Urothelium cell line (cell line): Measurements from ENCODE around the gene HIC1.
A peak's percentile ranks its signal among the peaks of the same experiment; 100 is the strongest.

ENCODE experiments used
- DNase-seq: peaks from one replicate; pipeline ENCODE4 v3.0.0; 2011; ENCODE audit warnings: low spot score, mixed read lengths
- FAIRE-seq: peaks from 2 replicates; lab custom pipeline; 2011; peaks lifted over from hg19 to GRCh38; lab: Jason Lieb, UNC

HIC1 gene

DNA sequence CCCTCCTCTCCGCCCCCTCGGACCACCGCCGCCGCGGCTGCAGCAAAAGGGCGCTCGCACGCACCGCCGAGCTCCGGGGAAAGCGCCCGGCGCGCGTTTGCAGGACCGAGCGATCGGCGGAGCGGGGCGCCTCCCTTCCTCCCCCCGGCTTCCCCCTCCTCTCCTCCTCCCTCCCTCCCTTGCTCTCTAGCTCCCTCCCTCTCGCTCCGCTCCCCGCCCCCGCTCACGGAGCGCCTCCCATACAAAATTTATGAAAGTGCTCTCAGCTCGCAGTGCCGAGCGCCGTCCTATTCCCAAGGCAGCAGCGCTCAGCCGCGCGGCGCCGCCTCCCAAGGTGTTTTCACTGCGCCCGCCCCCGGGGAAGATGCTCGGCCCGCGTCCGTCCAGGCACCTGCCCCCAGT, 29.7 kb upstream of the HIC1 start, which contains the start of gene RTN4RL1:
Gene RTN4RL1, minus strand, starts transcription at position 115 of the 402 bp plus-strand sequence. CDS start 469 bp downstream, outside the sequence.
- FAIRE-seq (no peak), DNase-seq (peak; percentile 50)

DNA sequence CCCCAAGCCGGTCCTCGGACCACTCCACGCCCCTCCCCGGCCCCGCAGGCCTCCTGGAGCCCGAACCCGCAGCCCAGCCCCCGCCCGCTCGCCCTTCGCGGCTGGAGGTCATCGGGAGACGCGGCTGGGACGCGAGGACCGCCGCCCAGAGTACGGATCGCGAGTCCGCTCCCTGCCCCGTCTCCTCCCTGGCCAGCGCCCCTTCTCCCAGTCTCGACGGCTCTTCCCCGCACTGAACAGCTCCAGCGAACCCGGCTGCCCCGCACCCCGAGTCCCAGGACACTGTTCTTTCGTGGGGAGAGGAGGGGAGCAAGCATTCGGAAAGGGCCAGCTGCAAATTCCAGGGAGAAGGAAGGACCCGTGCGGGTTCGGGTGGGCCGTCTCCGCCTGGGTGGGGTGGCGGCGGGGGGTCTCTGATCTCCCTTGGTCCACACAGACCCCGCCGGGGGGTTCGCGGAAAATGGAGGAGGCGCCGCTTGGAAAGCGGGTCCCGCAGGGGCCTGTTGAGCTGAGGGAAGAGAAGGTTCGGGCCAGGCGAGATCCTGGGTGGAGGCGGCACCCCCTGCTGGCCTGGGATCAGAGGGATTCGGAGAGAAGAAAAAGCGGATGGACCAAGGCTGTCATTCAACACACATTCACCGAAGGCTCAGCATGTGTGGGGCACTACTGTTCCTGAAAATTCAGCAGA, 29.1 kb upstream of the HIC1 start:
- DNase-seq: peak; percentile 34
- no peak for FAIRE-seq

DNA sequence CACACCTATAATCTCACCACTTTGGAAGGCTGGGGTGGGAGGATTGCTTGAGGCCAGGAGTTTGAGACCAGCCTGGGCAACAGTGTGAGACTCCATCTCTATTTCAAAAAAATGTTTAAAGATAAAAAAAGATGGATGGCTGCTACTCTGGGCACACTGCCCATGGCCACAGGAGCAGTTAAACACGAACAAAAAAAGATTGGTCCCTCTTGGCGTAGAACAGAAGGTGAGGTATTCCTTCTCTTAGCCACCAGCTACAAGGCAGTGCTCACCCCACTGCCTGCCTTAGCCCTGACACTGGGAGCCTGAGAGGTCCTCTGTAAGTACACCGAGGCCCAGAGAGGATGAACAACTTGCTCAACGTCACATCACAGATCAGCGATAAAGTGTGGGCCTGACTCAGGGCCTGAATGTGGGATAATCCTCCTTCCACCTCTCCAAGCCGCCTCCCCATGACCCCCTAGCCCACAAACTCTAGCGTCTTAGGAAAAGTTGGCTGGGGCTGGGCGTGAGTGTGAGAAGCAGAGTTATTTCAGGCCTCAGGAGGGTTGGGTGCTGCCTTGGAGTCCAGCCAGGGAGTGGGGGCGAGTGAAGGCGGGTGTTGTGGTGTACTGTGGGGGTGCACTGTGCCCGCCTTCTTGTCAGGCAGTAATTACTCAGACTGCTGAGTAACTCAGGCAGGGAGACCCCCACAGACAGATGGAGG, 27.2 kb upstream of the HIC1 start:
- DNase-seq (no peak), FAIRE-seq (no peak)

DNA sequence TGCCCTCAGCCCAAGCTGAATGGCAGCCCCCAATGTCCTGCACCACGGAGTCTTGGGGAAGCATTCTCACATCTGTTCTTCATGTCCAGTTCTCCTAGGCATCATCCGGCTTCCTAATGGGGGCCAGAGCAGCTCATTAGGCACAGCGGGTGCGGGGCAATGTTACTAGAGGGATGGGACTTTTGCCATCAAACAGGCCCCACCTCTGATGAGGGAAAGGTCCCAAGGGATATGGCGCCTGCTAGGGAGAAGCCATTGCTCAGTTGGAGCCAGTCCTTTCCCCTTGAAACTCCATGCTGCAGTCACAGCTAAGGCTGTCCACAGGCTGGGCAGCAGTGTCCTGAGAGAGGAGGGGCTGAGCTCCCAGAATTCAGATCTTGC, 26.7 kb upstream of the HIC1 start:
- FAIRE-seq (no peak), DNase-seq (no peak)

DNA sequence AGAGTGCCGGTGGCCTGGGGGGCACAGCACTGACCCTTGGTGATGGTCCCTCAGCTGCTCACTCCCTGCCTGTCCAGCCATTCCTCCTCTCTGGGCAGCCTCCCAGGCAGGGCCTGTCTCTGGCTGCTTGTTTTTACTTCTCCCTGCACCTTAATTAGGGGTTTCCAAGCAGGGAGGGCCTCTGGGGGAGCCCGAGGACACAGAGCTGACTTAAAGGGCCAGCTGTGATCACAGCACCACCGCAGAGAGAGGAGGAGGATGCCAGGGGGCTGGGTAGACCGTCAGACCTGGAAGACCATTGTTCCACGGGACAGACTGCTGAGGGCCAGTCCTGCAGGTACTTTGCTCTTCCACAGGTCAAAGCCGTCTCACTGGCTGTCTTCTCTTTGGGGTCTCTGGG, 26.2 kb upstream of the HIC1 start:
- DNase-seq: no peak
- no peak for FAIRE-seq

DNA sequence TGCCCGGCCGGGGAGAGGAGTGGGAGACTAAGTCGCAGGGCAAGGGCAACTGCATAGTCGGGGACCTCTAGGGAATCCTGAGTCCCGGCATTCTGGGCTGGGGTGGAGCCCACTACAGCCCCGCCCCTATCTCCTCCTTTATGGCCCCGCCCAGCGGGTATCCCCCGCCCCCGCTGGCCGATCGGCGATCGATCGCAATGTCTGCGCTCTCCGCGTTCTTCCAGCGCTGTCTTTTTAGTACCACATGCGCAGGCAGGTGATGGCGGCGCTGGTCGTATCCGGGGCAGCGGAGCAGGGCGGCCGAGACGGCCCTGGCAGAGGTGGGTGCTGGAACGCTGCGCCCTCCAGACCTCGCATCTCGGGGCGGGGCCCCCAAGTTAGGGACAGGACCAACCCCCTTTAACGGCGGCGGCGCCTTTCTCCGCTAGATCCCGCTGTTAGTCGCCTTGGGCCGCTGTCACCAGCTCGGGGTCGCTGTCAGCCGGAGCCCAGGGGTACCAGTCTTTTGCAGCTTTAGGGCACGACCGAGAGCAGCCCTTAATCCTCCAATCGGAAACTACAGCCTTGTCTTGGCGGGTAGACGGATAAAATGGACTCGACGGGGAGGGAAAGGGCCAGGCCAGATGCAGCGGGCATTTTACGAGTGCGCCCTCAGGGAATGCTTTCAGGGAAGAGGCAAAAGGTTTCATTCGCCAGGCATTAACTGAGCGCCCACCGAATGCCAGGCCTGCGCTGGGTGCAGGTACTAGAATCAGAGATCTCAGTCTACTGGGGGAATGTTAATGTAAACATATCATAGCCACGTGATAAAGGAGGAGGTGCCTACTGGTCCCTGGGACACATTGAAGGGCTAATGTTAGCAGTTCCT, 24.8 kb upstream of the HIC1 start, which contains the start of gene DPH1:
Gene DPH1, plus strand, starts transcription at position 243 of the 868 bp plus-strand sequence. Its CDS starts 17 bp downstream, at position 260.
- DNase-seq (peak; percentile 81), FAIRE-seq (no peak)

DNA sequence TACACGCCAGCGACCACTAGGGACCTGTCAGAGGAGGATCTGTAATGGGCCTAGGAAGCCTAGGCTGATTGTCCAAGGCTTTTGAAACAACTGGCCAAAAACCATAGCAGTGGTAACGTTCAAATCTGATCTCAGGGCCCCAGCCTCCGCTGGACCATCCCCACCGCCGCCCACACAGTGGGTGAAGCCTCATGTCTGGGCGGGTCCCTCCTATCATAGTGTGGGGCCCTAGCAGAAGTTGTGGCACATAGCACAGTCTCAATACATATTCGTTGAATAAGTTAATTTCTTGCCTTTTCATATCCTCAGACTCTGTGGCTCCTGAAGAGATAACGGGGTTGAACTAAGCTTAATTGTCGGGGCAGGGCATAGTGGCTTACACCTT, 24.1 kb upstream of the HIC1 start:
- no peak for FAIRE-seq
- DNase-seq: no peak

DNA sequence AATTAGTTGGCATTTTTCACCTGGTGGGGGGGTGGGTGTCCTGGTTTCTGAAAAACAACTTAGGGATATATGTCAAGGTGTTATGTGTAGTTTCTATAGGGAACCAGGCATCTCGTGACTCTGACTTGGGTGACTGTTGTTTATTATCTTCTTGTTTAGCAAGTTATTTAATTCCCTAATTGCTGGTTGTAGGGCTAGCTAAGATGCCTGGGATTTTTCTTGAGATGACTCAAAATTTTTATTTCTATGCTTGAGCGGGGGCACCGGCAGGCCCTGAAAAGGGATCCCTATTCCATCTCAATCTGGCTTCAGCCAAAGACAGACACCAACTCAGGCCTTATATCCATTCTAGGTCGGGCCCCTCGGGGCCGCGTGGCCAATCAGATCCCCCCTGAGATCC, 21.8 kb upstream of the HIC1 start:
- DNase-seq (no peak), FAIRE-seq (no peak)

DNA sequence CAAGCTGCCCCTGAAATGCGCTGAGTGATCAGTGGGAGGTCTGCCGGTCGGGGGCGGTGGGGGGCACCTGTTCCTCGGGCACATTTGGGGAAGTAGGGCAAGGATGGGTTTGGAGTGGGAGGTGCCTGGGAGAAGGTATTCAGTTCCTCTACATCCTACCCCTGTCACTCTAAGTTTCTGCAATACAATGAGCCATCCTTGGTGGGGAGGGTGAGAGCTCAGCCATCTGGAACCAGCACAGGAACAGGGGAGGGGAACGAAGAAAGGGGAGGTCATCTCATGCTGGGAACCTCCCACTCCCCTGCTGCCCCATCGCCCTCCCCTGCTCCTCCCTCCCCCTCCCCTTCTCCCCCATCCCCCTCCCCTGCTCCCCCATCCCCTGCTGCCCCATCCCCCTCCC, 20.7 kb upstream of the HIC1 start:
- FAIRE-seq (no peak), DNase-seq (no peak)

DNA sequence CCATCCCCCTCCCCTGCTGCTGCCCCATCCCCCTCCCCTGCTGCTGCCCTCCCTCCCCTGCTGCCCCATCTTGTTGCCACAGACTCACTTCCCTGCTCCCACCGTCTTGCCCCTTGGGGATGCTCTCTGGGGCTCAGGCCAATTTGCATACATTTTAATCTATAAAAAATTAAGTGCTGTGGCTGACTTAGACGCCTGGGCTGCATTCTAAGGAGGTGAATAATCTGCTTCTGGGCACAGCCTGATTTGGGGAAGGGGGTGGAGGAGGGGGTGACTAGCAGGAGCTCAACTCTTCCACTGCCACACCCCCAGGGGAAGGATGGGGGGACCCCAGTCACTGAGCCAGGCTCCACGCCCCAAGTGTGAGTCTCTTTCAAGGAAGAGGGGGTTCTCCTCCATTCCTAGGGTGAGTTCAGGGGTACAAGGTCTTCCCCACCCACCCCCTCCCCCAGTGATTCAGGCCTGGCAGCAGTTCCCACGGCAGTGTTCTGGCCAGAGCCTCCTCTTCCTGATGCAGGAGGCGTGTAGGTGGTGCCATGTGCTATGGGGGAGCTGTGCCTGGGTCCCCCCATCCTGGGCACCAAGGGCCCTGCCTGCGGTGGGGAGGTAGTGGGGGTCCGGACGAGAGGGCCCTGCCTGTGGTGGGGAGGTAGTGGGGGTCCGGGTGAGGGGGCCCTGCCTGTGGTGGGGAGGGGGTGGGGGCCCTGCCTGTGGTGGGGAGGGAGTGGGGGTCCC, 19.9 kb upstream of the HIC1 start:
- no peak for DNase-seq
- no peak for FAIRE-seq

DNA sequence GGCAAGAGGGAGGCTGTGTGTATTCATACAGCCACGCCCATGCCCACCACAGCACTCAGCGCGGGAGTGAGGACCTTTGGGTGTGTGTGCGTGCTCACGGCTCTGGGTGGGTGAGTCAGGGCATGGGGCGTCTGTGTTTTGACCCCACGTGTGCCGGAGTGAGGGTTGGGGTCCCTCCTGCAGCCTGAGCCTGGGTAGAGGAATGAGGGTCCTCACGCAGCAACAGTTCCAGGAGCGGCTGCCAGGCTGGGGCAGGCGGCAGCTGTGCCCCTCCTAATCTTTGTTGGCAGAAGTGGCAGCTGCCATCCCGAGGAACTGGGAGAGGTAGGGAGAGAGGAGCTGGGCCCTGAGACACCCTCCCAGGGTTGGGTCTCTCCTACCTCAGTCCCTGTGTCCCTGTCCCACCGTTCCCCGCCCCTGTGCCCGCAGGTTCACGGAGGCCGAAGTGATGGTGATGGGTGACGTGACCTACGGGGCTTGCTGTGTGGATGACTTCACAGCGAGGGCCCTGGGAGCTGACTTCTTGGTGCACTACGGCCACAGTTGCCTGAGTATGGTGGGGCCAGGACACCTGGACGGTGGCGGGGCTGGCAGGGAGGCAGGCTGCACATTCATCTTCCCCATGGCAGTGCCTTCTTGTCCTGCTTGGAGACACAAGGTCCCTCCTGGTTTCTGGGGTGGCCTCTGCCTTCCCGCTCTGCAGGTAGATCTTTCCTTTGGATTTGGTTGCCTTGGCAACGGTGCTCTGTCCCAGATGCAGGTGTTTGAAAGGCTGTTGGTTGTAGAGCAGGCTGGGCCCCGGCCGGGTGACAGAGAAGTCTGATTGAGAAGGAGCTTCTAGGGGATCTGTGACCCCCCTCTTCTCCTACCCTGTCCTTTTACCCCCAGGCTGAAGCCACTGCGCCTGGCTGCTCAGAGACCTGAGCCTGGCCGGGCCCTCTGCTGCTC, 19.1 kb upstream of the HIC1 start:
- DNase-seq (no peak), FAIRE-seq (no peak)

DNA sequence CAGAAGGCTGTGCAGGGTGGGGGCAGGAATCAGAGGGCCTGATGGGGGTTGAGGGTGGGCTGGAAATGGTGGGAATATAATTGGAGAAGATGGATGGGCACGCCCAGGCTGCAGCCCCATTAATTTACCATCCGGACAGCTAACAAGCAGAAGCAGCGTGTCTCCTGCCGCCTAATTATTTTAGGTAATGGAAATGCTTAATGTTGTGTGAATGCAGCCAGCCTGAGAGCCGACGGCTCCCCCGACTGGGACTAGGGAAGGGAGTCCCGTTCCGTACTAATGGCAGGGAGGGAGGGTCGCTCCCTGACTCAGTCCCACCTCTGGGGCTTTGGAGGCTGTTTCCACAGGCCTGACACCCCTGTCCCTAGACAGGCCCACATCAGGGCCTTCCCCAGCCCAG, 17.7 kb upstream of the HIC1 start:
- FAIRE-seq (no peak), DNase-seq (no peak)

DNA sequence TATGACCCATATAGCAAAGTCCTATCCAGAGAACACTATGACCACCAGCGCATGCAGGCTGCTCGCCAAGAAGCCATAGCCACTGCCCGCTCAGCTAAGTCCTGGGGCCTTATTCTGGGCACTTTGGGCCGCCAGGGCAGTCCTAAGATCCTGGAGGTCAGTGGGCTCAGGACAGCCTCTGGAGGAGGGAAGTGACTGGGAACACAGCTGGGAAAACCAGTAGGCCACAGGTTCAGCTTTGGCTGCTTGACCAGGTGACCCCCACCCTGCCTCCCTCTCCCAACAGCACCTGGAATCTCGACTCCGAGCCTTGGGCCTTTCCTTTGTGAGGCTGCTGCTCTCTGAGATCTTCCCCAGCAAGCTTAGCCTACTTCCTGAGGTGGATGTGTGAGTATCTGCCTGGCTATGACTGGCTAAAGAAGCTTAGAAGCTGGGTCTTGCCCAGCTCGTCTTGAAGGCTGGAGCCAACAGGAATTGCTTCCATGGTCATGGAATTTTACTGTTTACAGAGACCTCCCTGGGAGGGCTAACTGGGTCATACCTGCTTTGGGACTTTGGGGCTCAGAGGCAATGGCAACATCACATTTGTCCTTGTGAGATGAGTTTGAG, 14.6 kb upstream of the HIC1 start:
- FAIRE-seq (no peak), DNase-seq (no peak)

DNA sequence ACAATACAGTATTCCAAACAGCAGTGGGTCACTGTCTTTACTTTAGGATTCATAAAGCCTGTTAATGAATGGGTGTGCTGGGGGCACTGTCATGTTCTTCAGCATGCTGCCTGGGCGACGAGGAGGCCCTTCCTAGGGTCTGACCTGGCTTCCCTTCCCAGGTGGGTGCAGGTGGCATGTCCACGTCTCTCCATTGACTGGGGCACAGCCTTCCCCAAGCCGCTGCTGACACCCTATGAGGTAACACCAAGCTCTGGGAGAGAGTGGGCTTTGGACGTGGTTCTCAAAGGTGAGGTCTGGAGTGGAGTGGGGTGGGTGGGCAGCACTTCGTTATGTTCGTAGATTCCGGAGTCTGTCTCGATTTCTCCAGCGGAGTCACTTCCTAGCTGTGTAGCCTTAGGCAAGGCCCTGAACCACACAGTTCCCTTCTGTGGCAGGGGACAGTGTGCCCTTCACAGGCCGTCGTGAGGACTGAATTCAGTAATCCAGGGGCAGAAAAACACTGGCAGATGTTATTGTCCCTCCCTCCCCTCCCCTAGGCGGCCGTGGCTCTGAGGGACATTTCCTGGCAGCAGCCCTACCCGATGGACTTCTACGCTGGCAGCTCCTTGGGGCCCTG, 13.9 kb upstream of the HIC1 start:
- FAIRE-seq (no peak), DNase-seq (no peak)

DNA sequence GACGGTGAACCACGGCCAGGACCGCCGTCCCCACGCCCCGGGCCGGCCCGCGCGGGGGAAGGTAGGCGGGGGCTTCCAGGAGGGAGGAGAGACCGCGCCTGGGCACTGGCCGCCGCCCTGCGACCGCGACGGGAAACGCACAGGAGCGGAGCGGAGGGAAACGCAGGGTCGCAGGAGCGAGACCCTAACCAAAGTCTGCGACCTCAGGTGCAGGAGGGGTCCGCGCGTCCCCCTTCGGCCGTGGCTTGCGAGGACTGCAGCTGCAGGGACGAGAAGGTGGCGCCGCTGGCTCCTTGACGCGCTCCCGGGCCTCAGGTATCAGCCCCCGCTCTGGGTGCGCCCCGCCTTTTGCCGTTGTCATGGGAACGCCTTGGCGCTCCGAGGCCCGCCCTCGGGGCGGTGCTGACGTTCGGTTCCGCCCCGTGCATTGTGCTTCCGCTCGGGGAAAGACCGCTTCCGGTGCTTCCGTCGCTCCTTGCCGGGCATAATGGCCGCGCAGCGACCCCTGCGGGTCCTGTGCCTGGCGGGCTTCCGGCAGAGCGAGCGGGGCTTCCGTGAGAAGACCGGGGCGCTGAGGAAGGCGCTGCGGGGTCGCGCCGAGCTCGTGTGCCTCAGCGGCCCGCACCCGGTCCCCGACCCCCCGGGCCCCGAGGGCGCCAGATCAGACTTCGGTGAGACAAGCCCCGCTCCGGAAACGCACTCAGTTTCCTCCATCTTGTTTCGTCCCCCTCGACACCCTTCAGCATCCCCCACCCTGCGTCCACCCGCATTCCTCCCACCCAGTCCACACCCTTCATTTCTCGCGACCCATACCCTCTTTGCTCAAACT, 13.1 kb upstream of the HIC1 start, which contains the start of gene OVCA2:
Gene OVCA2, plus strand, starts transcription at position 462 of the 829 bp plus-strand sequence. Its CDS starts 26 bp downstream, at position 488.
- FAIRE-seq (no peak), DNase-seq (peak; percentile 91)

DNA sequence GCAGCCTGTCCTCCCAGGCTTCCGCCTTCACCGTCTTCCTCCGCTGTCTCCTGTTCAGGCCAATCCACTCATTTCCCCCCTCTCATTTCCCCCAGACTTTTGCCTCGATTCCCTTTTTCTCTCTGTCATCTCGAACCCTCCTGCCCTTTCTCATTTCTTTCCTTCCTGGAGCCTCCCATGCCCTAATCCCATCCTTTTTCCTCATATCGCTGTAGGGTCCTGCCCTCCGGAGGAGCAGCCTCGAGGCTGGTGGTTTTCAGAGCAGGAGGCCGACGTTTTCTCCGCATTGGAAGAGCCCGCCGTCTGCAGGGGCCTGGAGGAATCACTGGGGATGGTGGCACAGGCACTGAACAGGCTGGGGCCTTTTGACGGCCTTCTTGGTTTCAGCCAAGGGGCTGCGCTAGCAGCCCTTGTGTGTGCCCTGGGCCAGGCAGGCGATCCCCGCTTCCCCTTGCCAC, 12.5 kb upstream of the HIC1 start:
- FAIRE-seq (no peak), DNase-seq (no peak)

DNA sequence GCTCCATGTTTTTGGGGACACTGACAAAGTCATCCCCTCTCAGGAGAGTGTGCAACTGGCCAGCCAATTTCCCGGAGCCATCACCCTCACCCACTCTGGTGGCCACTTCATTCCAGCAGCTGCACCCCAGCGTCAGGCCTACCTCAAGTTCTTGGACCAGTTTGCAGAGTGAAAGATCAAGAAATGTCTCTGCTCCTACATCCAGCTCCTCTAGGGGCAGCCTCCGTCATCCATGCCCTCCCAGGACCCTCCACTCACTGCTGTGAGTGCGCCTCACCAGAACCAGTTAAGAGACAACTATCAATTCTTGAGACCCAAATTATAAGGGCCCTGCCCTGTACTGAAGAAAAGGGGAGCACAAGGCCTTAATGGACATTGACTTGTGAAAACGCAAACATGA, 12.0 kb upstream of the HIC1 start:
- FAIRE-seq (no peak), DNase-seq (no peak)

DNA sequence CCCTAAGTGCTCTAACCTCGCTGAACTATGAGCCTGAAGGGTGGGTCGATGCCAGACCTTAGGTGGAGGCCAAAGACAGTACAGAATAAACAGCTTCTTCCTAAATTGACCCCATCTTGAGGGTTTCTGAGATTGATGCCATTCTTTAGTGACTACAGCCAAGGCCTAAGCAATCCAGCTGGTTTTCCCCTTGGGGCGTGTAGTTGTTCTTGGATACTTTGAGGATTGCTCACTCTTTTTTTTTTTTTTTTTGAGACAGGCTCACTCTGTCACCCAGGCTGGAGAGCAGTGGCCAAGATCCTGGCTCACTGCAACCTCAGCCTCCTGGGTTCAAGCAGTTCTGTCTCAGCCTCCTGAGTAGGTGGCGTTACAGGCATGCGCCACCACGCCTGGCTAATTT, 11.1 kb upstream of the HIC1 start:
- DNase-seq (no peak), FAIRE-seq (no peak)
